Stimulated activated CD4-positive, alpha-beta T cell treated with anti-CD3 and anti-CD28 coated beads, Interleukin-1b, Interleukin-23, amount 100 ng/mL, for 4 hours (primary cell): ENCODE data around the gene TDRD7.

Source experiments
- DNase-seq, 2 donors: peaks; one replicate each; pipeline ENCODE4 v3.0.0-alpha.2; 2020; ENCODE audit warnings: low read depth in 2 of 2

The TDRD7 gene

DNA sequence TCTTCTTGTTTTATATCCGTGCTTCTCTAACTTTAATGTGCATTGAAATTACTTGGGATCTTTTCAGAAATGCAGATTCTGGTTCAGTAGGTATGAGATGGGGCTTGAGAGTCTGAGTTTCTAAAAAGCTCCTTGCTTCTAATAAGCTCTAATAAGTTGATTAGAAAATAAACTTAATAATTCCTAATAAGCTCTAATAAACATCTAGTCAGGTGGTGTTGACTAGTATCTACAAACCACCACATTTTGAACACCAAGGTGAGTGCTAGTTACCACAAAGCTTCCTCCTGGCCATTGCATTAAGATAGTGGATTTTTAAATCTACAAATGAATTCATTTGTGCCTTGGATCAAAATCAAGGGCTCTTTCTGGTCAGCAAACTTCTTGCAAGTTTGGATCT, 94.9 kb downstream of the TDRD7 start:
- DNase-seq = no peak

GRCh38 chr9:97507428-97507984, 95.6 kb downstream of the TDRD7 start:
- no peak for DNase-seq

DNA sequence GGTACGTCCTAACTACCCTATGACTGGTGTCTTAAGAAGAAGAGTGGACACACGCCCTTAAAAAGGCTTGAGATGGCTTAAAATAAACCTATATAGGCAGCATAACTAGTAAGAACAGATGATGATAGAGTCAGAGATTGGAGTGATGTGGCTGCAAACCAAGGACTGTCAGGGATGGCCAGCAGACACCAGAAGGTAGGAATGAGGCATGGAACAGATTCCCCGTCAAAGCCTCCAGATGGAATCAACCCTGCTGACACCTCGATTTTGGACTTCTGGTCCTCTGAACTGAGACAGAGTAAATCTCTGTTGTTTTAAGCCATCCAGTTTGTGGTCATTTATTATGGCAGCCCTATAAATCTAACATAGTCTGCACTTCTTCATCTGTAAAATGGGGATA, 97.0 kb downstream of the TDRD7 start:
- DNase-seq = no peak

DNA sequence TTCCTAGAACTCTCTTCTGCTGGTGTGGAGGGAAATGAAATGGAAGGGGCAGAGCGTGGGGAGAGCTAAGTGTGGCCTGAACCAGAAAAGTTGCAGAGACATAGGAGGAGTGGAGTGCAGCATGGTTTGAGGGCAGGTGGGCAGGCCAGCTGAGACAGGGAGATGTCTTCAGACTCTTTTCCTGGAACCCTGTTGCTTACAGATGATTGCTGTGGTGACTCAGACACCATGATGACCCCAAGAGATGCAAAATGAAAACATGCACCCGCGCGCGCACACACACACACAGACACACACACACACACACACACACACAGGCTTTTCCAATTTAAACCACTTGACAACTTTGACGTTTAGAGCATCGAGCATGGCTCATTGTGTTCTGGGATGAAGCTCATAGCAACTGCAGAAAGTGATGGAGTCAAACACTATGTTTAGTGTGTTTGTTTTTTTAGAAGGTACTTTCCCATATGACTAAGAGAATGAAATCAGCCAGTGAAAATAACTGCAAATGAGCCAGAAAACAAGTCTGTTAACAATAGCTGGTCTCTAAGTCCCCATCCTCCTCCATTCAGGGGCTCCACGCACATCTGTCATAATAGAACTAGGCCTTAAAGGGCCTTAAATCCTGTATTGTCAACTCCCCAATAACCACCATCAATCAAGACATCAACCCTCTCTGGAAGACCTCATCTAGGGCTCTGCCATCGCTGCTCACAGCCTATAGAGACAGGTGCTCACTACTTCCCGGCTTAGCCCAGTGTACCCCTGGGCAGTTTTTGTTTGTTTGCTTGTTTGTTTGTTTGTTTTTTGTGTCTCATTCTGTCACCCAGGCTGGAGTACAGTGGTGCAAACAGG, 99.1 kb downstream of the TDRD7 start:
- no peak for DNase-seq

DNA sequence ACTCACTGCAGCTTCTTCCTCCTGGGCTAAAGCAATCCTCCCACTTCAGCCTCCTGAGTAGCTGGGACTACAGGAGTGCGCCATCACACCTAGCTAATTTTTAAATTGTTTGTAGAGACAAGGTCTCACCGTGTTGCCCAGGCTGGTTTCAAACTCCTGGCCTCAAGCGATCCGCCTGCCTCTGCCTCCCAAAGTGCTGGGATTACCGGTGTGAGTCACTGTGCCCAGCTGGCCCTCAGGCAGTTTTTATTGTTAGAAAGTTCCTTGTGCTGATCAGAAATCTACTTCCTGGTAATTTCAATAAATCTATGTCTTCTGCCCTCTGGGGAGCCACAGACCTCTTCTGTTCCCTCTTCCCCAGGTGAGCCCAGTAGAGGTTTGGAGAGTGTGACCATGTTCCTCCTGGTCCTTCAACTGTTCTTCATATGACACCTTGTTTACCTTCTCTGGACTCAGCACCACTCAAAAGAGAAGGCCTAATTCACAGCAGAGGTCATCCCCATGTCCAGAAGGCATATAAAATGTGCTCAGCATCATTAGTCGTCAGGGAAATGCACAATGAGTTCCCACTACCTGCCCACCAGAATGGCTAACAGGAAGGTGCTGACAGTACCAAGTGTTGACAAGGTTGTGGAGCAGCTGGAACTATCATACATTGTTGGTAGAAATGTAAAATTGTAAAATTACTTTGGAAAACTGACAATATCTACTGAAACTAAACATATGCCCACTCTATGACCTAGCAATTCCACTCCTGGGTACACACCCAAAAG, 99.9 kb downstream of the TDRD7 start:
- no peak for DNase-seq

DNA sequence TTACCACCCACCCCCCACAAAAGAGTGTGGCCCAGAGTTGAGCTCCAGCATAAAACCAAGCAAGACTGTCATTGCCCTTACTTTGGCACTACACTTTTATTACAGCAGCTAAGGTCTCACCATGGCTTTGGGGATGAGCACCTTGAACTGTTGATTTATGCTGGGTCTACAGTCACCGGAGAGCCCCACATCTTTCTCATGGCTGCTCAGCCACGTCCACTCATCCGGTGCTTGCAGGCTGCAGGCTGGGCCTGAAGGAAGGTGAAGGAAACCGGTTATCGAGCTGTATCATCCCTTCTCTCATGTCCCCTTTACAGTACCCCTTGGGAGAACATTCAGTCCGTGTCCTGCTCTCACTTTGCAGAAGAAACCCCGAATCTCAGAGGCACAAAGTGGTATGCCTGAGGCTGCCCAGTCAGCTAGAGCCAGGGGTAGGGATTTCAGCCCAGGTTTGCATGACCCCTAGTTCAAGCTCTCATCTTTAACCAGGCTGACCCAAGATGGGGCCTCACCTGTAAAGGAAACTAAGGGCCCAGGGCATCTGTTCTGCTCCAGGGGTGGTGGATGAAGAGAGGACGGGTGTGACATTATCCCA, 101.2 kb downstream of the TDRD7 start:
- no peak for DNase-seq

GRCh38 chr9:97514531-97514930, 102.6 kb downstream of the TDRD7 start:
- no peak for DNase-seq

DNA sequence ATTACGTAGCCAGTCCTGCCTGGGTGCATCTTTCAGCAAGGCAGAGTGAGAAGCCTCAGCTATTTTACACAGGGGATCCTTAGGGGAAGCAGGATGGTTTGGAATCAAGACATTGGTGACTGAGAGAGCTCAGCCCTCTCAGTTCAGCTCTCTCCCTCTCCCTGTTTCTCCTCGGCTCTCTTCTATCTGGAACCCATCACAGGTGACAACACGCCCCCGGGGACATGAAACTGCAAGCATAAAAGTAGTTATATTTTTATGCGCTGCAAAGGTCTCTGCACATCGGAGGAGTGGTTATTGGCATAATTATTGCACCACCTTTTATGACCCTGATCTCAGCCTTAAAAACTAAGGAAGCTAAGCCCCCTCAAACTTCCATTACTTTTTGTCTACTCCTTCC, 103.8 kb downstream of the TDRD7 start:
- no peak for DNase-seq

DNA sequence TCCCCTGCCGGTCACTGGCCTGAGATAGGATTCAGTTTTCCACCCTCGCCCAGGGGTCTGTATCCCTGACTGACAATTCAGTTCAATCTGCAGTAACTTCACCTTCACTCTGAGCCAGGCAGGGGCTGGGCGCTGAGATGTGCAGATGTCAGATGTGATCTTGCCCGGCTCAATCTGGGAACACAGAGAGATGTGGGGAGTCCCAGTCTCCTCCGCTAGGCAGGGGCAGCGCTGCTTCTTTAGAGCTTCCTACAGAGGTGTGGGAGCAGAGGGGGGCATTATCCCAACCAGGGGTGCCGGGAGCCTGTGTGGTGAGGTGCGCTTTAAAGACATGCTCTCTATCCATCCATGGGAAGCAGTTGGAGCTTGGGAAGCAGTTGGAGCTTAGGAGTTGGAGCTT, 104.2 kb downstream of the TDRD7 start:
- DNase-seq = no peak

- no peak for DNase-seq
Observed at GRCh38 chr9:97517331-97518089, 105.6 kb downstream of the TDRD7 start.

DNA sequence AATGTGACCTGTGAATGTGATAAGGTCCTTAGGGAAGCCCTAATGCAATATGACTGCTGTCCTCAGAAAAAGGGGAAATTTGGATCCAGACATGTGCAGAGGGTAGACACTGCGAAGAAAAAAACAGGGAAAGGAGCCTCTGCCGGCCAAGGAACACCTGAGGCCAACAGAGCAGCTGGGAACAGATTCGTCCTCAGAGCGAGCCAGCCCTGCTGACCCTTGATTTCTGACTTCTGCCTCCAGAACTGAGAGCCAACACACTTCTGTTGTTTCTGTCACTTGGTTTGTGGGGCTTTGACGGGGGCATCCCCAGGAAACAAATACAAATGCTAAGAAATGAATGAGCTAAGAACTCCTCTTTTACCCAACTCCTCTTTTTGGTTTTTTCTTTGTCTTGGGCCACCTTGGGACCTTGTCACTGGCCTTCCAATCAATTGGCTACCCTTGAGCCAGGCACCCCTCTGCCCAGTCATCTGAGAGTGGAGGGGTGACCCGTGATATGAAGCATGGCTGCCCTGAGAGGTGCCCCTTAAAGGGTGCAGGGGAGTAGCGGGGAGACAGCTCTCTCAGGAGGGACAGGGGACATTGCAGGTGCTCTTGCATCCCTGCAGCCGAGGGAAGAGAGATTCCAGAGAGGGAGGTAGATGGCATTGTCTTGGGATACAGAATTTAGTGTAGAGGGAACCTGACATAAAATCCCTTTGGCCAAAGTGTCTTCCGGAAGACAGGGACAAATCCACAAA, 106.4 kb downstream of the TDRD7 start:
- no peak for DNase-seq

GRCh38 chr9:97518909-97519307, 107.0 kb downstream of the TDRD7 start:
- DNase-seq = no peak

- no peak for DNase-seq
Observed at GRCh38 chr9:97519441-97519970, 107.6 kb downstream of the TDRD7 start.

- DNase-seq = no peak
Observed at GRCh38 chr9:97521576-97522333, 109.9 kb downstream of the TDRD7 start.

DNA sequence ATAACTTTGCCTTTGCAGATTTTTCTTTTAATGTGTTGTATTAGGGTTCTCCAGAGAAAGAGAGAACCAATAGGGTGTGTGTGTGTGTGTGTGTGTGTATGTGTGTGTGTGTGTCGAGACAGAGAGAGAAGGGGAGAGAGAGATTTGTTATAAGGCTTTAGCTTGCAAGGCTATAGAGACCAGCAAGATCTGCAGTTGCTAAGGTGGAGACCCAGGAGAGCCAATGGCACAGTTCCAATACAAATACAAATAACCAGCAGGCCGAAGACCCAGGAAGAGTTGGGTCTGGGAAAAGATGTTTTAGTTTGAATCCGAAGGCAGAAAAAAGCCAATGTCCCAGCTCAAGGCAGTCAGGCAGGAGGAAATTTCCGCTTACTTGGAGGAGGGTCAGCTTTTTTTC, 112.5 kb downstream of the TDRD7 start:
- no peak for DNase-seq

- DNase-seq = no peak
Observed at GRCh38 chr9:97525451-97525850, 113.6 kb downstream of the TDRD7 start.

GRCh38 chr9:97526895-97527575, 115.1 kb downstream of the TDRD7 start:
- DNase-seq = no peak

DNA sequence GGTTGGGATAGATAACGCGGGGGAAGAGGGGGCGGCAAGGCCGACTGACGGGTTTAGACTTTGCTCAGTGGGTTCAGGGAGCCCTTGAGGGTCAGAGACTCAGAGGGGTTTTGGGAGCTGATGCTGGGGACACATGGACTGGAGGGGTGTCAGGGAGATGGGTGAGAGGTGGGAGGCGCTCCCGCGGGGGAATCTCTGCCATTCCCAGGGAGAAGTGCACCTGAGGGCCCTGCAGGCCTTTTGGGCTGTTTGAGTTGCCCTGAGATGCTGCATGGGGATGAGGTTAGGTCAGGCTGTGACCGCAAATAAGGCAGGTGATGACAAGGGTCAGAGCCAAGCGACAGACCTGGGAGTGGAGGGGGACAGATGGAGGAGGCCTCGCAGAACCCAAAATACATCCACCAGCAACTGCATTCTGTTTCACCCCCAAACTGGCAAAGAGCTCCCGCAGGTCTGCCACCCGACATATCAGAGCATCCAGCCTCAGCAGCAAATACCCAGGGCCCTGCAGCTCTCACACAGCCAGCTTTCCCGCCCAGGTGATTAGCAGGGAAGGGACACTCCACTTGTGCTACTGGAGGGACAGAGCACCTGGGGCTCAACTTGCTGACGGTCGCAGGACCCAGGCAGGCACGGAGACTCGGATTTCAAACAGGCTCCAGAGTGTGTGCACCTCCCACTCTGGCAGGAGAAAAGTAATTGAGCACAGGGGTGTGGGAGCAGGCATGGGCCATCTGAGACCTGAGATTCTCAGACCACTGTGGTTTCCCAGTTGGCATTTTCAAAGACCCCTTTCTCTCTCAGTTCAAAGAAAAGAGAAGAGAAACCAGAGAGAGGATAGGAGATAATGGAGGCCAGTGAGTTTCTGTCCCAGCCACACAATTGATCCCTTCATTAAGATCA, 116.0 kb downstream of the TDRD7 start:
- DNase-seq = no peak
